ENCODE data around the gene ENO1. TPM values are rescaled to one million over a fixed set of nuclear protein-coding genes. Genes with fewer than 3 reads are reported as not detected.

Gene ENO1
- total and polyA plus RNA-seq, 2 of the 8 experiments (the other 6 are each of a cell fraction or from before 2014, with no cell fraction given): 1,763 to 2,117 TPM

- peaks cover 42% of the 10 kb centered on the region in 2 experiments for H4K20me1 ChIP-seq (replicated peaks in 1 of 2; ENCODE audit: control insufficient read depth in 1 of 2, insufficient read depth in 2 of 2, low read length in 2 of 2)
- TF ChIP-seq MAFK (IDR thresholded peaks at IDR 0.05; ENCODE audit: low read depth, low read length) (no peak), KDM1A (IDR thresholded peaks at IDR 0.05; ENCODE audit: borderline replicate concordance, low read length) (no peak), TEAD4 (IDR thresholded peaks at IDR 0.05; ENCODE audit: low read depth, low read length) (peak; percentile 63; the same call in 1 of the 2 replicates), SP4 (IDR thresholded peaks at IDR 0.05; ENCODE audit: low read length) (no peak), GABPA (IDR thresholded peaks at IDR 0.05; ENCODE audit: borderline replicate concordance, insufficient read depth, low read length) (no peak), CHD2 (IDR thresholded peaks at IDR 0.05; ENCODE audit: low read length) (no peak), RAD21 (IDR thresholded peaks at IDR 0.05 in 1 of 2, conservative IDR thresholded peaks at IDR 0.05 in 1 of 2; ENCODE audit: low read depth in 2 of 2, low read length in 2 of 2) (peak; percentile 62 to 72), SIN3A (conservative IDR thresholded peaks at IDR 0.05 in 1 of 2, IDR thresholded peaks at IDR 0.05 in 1 of 2; ENCODE audit: low read depth in 1 of 2, low read length in 2 of 2) (no peak), CEBPB (IDR thresholded peaks at IDR 0.05; ENCODE audit: low read depth, low read length) (no peak), HDAC6 (IDR thresholded peaks at IDR 0.05; ENCODE audit: low read depth, low read length) (no peak)
- TF ChIP-seq, protein P1, sequence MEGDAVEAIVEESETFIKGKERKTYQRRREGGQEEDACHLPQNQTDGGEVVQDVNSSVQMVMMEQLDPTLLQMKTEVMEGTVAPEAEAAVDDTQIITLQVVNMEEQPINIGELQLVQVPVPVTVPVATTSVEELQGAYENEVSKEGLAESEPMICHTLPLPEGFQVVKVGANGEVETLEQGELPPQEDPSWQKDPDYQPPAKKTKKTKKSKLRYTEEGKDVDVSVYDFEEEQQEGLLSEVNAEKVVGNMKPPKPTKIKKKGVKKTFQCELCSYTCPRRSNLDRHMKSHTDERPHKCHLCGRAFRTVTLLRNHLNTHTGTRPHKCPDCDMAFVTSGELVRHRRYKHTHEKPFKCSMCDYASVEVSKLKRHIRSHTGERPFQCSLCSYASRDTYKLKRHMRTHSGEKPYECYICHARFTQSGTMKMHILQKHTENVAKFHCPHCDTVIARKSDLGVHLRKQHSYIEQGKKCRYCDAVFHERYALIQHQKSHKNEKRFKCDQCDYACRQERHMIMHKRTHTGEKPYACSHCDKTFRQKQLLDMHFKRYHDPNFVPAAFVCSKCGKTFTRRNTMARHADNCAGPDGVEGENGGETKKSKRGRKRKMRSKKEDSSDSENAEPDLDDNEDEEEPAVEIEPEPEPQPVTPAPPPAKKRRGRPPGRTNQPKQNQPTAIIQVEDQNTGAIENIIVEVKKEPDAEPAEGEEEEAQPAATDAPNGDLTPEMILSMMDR (IDR thresholded peaks at IDR 0.05; ENCODE audit: control extremely low read depth in 1 of 3, insufficient read depth in 1 of 3, low read depth in 1 of 3, low read length in 3 of 3): peak; percentile 56 to 72 (median 60)
These were observed 6.9 kb downstream of the ENO1 start for GRCh38 chr1:8871539-8871935.

More at GRCh38 chr1:8871539-8871935, 6.9 kb downstream of the ENO1 start:
- Histone ChIP-seq H3K79me2 (ENCODE audit: control insufficient read depth in 1 of 2, insufficient read depth in 2 of 2, low read length in 2 of 2) (peaks cover 21 to 75% of the 10 kb centered on the region in 2 experiments), H2BK15ac (ENCODE audit: low read length) (no peak overlapping the region), H4K8ac (ENCODE audit: extremely low read depth, insufficient read depth, low read length) (no peak overlapping the region), H3K18ac (ENCODE audit: extremely low read depth, low read length) (no peak overlapping the region), H3K4ac (replicated peaks; ENCODE audit: insufficient read length, low read depth, low read length) (no peak overlapping the region), H3K23ac (ENCODE audit: insufficient read length) (no peak overlapping the region), H3K56ac (replicated peaks; ENCODE audit: insufficient read length, low read depth, low read length) (no peak overlapping the region), H2AK5ac (ENCODE audit: low read depth, low read length) (no peak overlapping the region), H2BK120ac (replicated peaks; ENCODE audit: low read depth, low read length) (no peak overlapping the region), H3K36me3 (ENCODE audit: control insufficient read depth in 2 of 4, insufficient read depth in 4 of 4, low read length in 3 of 4) (peaks cover 63 to 98% (median 87%) of the 10 kb centered on the region in 4 experiments), H3K4me3 (ENCODE audit: extremely low read depth in 1 of 4, insufficient read depth in 2 of 4, low read depth in 3 of 4, low read length in 4 of 4) (no peak overlapping the region), H3K9me3 (ENCODE audit: insufficient read depth in 2 of 2, low read depth in 1 of 2, low read length in 1 of 2) (no peaks in the 10 kb centered on the region), H3K4me1 (replicated peaks in 1 of 4; ENCODE audit: control insufficient read depth in 3 of 4, insufficient read depth in 4 of 4, low read length in 3 of 4) (peaks cover 12 to 28% (median 16%) of the 10 kb centered on the region in 4 experiments), H3K4me2 (ENCODE audit: insufficient read depth in 1 of 2, low read depth in 2 of 2, low read length in 2 of 2) (no peak overlapping the region), H3K23me2 (ENCODE audit: low read depth, low read length) (no peaks in the 10 kb centered on the region; the same call in 1 of the 2 replicates), H2AFZ (ENCODE audit: low read length) (no peak overlapping the region), H2BK5ac (ENCODE audit: low read depth, low read length) (no peak overlapping the region; the same call in 1 of the 2 replicates), H3K9ac (replicated peaks in 1 of 4; ENCODE audit: extremely low read depth in 1 of 4, low read depth in 3 of 4, low read length in 3 of 4) (no peak overlapping the region), H4K5ac (ENCODE audit: insufficient read length, low read depth, low read length) (no peak overlapping the region), H2BK20ac (ENCODE audit: low read length) (no peak overlapping the region), H2BK12ac (ENCODE audit: low read depth, low read length) (no peak overlapping the region), H3K27ac (ENCODE audit: low read depth, low read length) (no peak overlapping the region), H3K14ac (ENCODE audit: insufficient read length) (no peak overlapping the region), H3K27me3 (replicated peaks in 1 of 4; ENCODE audit: control insufficient read depth in 3 of 4, extremely low read depth in 1 of 4, insufficient read depth in 3 of 4, low read length in 3 of 4) (no peaks in the 10 kb centered on the region), H3K79me1 (ENCODE audit: low read depth, low read length) (peaks cover 10% of the 10 kb centered on the region), H4K91ac (replicated peaks; ENCODE audit: insufficient read length, low read length) (no peak overlapping the region)
- DNase-seq (ENCODE audit: low read depth in 1 of 2, low spot score in 2 of 2): no peak
- FAIRE-seq: no peak
- WGBS, 2 experiments (ENCODE audit: extremely low coverage in 1 of 2, insufficient coverage in 1 of 2, insufficient read length in 1 of 2, insufficient replicate concordance in 2 of 2, low coverage in 1 of 2, low lambda C conversion rate in 2 of 2, missing lambda C conversion rate in 1 of 2): 90% methylated on average over 7 of the region's 7 CpGs; no CpG with 5 or more reads in 1 of the 2 experiments
- CTCF ChIA-PET (ENCODE audit: partially characterized antibody): interaction anchor here (0.6 to 5.2 kb wide), 10 partner anchors 9 to 248 kb away, joined by 3 to 47 read pairs (median 4); no protein-coding TSS in a partner anchor
- POLR2A ChIA-PET (ENCODE audit: partially characterized antibody): interaction anchor here (0.7 to 39.6 kb wide), 7 partner anchors 2 to 43 kb away, joined by 3 to 880 read pairs (median 4); partner anchors contain the start of gene ENO1

Measured in H1 (cell line).